Inferior parietal cortex (tissue), 1 donor: Measurements from ENCODE around the gene APMAP.
"Not testable (repeated sequence)": the region's sequence is repeated elsewhere in the genome, so short reads cannot be mapped to it uniquely, and the experiment has no call there.

Source experiments
- DNase-seq: peaks from one replicate; pipeline ENCODE4 v3.0.0-alpha.2; 2016; ENCODE audit errors: extremely low spot score

Gene APMAP

DNA sequence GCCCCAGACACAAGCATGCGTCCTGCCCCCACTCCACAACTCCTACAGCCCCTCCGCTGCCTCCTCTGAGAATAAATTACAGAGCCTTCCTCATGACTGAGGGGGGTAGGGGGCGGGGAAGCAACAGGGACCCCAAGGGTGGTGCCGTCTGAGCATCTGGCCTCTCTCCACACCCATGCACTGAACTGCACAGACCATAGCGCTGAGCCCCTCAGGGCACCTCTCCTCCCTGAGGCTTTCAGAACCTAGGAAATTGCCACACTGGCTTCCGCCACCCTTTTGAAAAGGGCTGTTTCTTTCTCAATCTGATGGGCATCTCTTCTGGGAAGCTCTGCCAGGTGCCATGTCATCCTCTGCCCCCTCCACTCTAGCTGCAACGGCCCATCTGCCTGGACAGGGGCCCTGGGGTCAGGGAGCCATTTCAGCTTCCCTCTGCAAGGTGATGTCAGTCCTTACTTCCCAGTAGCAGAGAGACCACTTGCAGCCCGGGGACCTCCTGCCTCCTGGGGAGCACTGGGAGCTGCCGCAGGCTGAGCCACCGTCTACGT, 40.9 kb downstream of the APMAP start:
- DNase-seq = no peak

GRCh38 chr20:24950836-24951525, 41.6 kb downstream of the APMAP start:
- DNase-seq = no peak

- DNase-seq = no peak
These were observed 42.3 kb downstream of the APMAP start for GRCh38 chr20:24950128-24950835.

GRCh38 chr20:24949756-24950127, 42.8 kb downstream of the APMAP start:
- DNase-seq = no peak

- no peak for DNase-seq
These were observed 43.4 kb downstream of the APMAP start, which contains the start of gene CST7 for GRCh38 chr20:24948939-24949679. TSS of gene CST7 (plus strand) at chr20:24949269. CDS start at chr20:24949506, 237 bp downstream.

GRCh38 chr20:24948396-24948938, 44.1 kb downstream of the APMAP start:
- not testable (repeated sequence) for DNase-seq

GRCh38 chr20:24946376-24946775, 46.2 kb downstream of the APMAP start:
- DNase-seq = not testable (repeated sequence)

- no peak for DNase-seq
These were observed 48.8 kb downstream of the APMAP start for GRCh38 chr20:24943731-24944130.

DNA sequence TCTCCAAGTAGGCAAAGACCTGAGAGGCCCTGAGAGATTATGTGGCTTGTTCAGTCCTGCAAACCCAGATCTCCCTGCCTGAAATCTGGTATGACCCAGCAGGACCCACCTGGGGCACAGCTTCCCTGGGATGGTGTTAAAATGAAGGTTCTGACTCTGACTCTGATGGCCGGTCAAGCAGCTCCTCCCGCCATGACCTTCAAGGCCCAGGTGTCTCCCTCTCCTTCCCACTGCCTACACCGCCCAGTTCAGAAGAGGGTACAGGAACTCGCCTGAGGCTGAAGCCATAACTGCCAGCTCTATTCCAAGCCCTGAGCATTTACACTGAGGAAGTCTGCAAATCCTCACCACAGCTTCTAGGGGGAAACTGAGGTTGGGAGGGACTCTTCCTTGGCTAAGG, 49.4 kb downstream of the APMAP start:
- no peak for DNase-seq

DNA sequence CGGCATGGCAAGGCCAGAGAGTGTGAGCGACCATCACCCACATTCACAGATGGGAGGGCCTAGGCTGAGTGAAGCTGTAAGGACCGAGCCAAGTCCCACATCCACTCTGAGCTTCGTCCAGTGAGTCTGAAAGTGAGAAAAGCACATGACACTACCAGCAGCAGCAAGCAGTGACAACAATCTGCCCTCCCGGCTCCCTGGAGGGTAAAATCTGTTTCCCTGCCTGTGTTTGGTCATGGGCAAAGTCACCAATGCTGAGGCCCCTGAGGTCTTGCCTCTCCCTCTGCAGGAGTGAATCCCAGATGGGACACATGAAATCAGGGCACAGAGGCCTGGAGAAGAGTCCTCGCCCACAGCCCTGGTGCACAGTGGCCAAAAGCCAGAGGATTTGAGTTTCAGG, 49.9 kb downstream of the APMAP start:
- DNase-seq = no peak

DNA sequence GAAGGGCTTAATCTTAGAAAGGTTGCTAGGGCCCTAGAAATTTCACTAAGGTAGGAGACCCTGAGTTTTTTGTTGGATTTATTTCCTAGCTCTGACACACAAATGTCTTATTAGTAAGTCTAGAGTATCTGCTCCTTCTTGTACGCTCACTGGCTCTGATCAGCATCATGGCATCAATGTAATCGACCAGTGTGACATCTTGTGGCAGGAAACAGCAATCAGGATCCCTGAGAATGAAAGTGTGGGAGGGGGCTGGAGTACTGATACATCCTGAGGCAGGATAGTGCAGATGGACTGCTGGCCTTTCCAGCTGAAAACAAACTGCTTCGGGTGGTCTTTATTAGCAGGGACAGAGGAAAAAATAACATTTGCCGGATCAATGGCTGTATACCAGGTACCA, 53.5 kb downstream of the APMAP start:
- no peak for DNase-seq

- no peak for DNase-seq
These were observed 54.1 kb downstream of the APMAP start for GRCh38 chr20:24938498-24938897.

DNA sequence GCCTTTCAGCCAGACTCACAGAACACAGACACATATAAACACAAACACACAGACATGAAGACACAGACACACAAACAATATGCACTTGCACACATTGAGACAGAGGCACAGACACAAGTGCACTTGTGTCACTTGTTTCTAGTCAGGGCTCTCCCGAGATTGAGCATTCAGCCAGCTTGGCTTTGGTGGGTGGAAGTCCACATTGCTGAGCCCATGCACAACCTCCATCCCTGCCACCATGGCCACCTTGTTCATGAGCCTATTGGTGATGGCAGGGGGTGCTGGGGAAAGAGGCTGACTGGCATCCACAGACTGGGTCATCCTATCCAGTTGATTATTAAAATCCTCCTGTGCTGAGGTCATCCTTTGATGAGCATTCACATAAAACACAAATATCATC, 55.0 kb downstream of the APMAP start:
- no peak for DNase-seq

- no peak for DNase-seq
These were observed 55.8 kb downstream of the APMAP start for GRCh38 chr20:24936526-24937407.

- DNase-seq = no peak
These were observed 56.6 kb downstream of the APMAP start for GRCh38 chr20:24935766-24936525.

DNA sequence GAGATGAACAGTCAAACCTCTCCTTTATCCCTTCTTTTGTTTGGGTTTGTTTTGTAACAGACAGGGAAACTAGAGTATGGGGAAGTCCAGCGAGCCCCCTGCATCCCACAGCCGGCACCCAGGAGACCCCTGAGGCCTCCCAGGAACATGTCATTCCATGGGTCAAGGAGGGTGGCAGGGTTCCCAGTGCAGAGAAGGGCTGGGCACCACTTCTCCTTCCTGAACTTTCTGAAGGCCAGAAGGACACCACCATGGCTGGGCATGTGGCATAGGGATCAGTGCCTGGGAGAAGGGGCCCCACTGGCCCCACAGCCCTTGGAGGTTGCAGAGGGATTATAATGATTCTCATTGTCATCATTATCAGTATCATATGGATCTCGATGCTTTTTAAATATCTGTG, 57.4 kb downstream of the APMAP start:
- DNase-seq = no peak

DNA sequence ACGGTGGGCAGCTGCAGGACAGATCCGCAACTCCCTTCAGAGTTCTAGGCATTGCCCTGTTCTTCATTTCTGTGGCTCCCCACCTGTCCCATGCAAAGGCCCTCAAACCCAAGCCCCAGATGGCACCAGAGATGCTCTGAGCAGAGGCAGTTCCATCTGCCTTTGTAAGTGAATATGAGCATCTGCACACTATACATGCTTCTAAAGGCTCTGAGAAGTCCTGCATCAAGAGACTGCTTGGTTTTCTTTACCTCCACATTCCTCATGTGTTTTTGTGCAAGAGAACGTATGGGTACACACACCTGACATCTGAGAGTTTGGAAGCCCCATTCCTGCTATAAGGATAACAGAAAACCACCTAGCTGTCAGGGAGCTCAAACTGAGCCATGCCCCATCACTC, 57.8 kb downstream of the APMAP start:
- DNase-seq = no peak

- no peak for DNase-seq
These were observed 58.4 kb downstream of the APMAP start for GRCh38 chr20:24934101-24934661.

- DNase-seq = no peak
These were observed 59.2 kb downstream of the APMAP start for GRCh38 chr20:24933266-24933908.

GRCh38 chr20:24931893-24932292, 60.7 kb downstream of the APMAP start:
- not testable (repeated sequence) for DNase-seq
